ENCODE data around the gene GAPDH. TPM values are rescaled to one million over a fixed set of nuclear protein-coding genes. Genes with fewer than 3 reads are reported as not detected.
"Not testable (repeated sequence)": the region's sequence is repeated elsewhere in the genome, so short reads cannot be mapped to it uniquely, and the experiment has no call there.

The GAPDH gene
- total RNA-seq, 1 donor from 2014 or later = 3,072 TPM

DNA sequence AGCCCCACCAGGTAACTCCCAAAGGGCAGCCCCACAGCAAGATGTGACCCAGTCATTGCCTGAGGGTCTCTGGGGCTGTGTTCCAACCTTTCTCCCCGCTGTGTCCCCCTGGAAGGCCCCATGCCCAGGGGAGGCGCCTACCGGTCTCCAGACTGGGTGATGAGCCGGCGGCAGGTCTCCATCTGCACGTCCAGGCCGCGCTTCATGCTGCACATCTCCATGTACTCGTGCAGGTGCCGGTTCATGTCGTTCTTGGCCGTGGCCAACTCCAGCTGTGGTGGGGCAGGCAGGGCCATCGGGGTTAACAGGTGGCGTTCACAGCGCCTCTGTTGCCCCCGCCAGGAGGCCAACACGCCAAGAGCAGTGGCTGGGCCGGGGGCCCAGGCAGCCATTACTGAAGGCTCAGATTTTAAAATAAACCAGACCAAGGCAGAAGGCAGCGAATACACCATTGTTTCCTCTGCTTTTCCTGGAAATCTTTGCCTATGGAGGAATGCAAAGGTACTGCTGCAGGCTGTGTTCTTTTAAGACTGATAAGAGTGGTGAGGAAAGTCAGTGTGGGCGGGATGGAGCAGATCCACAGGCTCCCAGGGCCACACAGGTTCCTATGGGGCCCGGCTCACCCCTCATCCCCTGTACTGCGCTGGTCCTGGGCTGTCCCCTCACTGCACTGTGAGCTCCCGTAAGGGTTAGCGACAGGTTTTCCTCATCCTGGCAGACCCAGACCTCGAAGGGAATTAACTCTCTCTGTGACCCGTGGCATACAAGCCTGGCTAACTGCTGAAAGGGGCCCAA is 7.3 kb downstream of the GAPDH start:
- no peak for DNase-seq (ENCODE audit: low read depth in 2 of 2)

DNA sequence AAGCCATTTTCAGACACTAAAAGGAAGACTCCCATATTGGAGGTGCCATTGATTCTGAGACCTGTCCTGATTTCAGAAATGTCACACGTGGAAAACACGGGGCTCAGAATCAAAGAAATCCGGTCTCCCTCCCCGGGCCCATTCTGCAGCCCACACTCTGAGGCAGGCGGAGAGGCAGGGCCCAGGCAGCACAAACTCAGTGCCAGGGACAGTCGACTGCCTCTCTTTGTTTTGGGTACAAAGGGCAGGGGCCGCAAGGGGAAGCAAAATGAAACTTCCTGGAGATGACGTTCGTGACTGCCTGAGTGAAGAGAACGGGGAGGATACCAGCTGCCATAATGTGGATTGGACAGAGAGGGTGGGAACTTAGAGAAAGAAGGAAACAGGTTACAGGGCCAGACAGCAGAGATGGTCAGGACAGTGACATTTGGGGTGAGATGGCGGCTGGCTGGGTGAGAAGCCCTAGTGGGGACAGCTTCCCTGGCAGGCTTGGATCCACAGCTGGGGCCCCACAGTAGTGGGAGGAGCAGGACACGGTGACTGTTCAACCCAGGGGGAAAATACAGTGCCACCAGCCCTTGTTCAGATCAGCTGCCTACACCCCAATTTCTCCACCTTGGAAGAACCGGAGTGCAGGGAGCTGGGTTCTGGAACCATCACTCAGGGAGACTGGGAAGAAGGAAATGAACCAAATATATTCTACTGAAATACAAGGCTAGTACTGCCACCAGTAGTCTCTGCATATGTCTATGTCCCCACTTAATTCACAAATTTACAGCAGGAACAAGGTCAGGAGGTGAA is 8.1 kb downstream of the GAPDH start:
- peak; percentile 68 to 79 for DNase-seq (ENCODE audit: low read depth in 2 of 2)

DNA sequence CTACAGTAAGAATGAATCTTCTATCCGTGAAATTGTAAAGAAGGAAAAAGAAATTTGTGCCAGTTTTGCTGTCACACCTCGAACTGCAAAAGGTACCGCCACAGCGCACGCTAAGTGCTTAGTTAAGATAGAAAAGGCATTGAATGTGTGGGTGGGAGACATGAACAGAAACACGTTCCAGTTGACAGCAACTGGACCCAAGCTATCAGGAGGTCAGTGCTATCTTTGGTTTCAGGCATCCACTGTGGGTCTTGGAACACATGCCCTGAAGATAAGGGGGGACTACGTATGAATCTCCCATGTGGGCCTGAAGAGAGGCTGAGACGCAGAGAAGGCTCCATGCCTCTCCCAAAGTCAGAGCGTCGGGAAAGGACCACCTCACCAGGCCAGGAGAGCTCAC is 11.7 kb downstream of the GAPDH start:
- no peak for DNase-seq (ENCODE audit: low read depth in 2 of 2)

DNA sequence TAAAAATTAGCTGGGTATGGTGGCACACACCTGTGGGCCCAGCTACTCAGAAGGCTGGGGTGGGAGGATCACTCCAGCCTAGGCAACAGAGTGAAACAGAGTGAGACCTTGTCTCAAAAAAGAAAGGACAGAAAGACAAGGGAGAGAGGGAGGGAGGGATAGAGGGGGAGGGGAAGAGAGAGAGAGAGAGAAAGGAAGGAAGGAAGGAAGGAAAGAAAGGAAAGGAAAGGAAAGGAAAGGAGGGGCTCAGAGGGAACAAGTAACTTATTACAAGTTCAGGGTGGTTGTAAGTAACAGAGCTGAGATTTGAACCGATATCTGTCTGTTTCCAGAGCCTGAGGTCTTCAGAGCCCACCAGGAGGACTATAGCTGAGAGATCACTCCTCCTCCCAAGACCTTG is 13.2 kb downstream of the GAPDH start:
- no peak for DNase-seq (ENCODE audit: low read depth in 2 of 2)

DNA sequence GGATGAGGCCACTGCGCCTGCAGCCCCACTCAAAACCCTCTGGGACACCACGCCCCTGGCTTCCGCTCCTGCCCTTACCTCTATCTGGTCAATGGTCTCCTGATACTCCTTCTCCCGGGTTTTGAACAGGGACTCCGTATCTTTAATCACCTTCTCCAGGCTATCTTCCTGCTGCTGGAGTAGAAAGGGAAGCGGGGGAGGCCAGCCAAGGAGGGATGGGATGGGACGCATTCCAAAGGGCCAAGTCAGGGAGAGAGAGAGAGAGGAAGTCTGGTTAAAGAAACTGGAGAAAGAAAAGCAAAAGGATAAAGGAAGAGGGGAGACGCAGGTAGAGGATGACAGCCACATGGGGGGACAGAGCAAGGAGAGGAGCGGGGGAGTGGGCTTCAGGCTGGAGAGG is 13.7 kb downstream of the GAPDH start:
- DNase-seq (ENCODE audit: low read depth in 2 of 2) = peak in 1 of 2 donors; percentile 78

DNA sequence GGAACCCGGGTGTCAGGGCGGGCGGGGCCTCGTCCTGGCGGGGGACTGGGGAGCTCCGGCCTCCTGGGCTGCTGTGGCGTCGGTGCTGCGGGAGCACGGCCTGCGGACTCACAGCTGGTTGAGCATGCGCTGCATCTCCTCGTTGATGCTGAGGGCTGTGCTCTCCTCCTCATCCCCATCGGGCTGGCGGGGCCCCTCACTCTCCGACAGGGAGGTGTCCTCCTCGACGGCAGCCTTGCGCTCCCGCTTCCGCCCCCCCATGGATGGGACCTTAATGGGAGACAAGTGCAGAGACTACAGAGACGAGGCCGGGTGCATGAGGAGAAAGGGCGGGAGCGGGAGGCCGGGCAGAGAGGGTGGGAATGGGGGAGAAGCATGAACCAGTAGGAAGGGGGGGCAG is 14.2 kb downstream of the GAPDH start:
- no peak for DNase-seq (ENCODE audit: low read depth in 2 of 2)

DNA sequence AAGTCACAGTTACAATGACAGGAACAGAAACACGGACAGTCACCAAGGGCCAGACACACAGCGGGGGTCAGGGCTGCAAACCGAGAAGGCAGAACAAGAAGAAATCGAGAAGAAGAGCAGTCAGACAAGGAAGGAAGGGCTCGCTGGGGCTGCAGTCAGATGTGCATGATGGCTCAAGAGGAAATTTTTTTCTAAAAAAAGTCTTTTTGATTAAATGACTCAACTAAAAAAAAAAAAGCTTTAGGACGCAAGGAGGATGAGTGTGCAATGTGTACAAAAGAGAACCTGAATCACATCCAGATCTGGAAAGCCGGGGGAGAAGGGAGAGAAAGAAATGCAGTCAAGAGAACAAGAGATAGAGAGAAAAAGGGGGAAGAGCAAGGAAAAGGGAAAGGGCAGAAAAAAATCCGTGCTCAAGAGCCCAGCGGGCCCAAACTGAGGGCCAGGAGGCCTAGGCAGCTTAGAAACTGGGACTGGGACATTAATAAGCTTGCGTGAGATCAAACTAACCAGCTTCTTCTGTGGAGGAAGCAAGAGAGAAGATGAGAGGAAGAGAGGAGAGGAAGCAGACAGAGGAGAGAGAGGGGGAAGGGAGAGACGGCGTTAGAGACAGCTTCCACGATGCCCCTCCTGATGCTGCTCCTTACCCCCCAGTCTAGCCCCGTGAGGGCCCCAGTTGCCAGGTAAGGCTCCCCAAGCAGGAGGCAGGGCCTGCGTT is 14.8 kb downstream of the GAPDH start:
- peak in 1 of 2 donors; percentile 87 for DNase-seq (ENCODE audit: low read depth in 2 of 2)

DNA sequence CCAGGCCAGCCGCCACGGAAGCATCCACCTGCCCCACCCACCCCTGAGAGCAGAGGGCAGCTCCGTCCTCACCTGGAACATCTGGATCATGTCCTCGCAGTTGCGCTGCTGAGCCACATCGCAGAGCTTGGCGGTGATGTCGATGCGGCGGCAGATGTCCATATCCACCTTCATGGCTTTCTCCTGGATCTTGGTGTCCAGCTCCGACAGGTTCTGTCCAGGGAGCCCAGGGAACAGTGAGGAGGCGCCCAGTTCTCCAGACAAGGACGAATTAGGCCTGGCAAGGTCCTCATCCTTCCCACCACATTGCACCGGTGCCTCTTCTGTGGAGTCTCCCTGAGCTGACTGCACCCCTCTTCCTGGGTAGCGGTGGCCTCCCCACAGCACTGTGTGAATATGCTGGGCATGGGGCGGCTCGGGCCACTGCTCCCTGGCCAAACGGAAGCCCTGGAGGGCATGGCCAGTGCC is 15.4 kb downstream of the GAPDH start:
- DNase-seq (ENCODE audit: low read depth in 2 of 2) = no peak

DNA sequence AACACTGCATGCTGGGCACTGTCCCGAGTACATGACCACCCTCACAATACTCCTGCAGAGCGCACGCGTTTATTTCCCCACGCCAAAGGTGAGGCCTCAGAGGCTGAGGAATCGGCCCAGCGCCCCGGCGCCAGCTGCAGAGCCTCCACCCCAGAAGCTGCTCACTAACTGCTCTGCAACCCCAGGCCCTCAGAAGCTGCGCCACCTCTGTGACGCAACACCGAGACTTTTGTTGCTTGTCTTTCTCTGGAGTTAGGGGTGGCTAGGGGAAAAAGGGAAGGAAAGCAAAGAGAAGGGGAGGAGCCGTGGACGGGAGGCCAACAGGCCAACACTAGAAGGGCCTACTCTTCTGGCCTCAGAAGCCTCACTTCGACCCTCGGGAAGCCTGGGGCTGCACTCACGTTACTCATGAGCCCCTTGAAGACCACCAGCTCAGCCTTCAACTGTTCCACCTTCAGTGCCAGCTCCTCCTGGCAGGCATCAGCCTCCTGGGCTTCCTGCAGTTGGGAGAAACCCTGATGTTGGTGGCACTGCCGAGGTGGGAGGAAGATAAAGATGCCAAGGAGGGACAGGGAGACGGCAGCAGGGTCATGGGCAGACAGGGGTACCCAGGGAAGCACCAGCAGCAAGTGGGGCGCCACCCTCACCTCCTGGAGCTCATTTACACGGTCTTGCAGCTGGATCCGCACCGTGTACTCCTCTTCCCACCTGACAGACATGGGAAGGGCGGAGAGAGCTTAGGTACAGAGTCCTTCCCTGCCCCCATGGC is 16.2 kb downstream of the GAPDH start:
- no peak for DNase-seq (ENCODE audit: low read depth in 2 of 2)

DNA sequence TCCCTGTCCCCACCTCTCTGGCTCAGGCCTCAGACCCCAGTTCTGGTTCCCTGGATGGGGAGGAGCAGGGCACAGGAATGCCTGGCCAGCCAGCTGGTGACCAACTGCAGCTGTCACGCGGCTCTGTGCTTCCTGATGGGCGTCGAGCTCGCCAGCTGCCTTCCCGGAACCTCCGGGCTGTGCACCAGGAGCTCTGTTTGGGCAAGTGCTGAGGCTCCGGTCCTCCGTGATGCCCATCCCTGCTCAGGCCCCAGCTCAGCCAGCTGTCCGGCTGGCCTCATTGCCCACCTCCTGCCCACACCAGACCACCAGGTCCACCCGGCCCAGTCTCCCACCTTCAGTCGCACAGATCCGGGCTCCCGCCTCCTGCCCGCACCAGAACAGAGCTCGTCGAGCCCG is 16.7 kb downstream of the GAPDH start:
- peak; percentile 65 to 66 for DNase-seq (ENCODE audit: low read depth in 2 of 2)

DNA sequence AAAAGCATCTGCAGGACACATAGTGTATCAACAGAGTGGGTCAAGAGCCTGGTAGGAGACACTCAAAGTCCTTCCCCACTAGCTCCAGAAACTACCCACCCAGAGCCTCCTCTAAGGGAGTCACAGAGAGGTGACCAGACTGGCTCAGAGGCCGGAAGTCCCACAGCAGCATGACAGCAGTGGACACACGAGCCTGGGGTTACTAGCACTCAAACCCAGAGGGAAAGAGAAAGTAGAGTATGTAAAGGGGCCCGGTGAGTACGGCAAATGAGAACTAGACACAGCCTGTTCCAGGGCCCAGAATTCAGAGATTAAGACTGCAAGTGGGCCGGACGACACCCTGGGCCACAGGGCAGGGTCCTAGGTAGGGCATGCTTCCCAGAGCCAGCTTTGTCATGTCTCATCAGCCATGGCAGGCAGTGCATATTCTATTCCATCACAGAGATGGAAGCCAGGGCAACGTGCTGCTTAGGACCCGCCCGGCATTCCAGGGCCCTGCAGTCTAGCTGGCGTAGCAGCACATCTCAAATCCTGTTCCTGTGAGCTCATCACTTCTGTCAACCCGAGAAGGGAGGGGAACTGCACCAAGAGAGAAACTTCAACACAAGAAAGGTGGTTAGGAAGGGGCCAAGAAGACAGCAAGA is 17.3 kb downstream of the GAPDH start:
- peak; percentile 46 to 74 for DNase-seq (ENCODE audit: low read depth in 2 of 2)

DNA sequence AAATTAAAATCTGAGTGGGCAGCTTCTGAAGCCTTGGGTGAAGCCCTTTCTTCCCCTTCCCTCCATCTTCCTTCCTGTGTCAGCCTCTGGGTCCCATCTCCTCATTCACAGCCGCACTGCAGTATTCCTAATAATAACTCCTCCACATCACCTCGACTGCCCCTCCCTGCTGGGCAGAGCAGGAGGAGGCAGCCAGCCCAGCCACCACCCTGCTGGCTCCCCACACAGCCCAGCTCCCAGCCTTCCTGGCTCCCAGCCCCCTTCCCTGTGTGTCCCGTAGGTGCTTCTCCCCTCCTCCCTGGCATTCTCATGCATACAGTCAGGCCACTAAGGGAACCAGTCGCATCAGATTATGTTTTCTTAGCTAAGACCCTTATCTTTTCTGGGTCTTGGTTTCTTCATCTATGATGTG is 17.8 kb downstream of the GAPDH start:
- DNase-seq (ENCODE audit: low read depth in 2 of 2) = no peak

DNA sequence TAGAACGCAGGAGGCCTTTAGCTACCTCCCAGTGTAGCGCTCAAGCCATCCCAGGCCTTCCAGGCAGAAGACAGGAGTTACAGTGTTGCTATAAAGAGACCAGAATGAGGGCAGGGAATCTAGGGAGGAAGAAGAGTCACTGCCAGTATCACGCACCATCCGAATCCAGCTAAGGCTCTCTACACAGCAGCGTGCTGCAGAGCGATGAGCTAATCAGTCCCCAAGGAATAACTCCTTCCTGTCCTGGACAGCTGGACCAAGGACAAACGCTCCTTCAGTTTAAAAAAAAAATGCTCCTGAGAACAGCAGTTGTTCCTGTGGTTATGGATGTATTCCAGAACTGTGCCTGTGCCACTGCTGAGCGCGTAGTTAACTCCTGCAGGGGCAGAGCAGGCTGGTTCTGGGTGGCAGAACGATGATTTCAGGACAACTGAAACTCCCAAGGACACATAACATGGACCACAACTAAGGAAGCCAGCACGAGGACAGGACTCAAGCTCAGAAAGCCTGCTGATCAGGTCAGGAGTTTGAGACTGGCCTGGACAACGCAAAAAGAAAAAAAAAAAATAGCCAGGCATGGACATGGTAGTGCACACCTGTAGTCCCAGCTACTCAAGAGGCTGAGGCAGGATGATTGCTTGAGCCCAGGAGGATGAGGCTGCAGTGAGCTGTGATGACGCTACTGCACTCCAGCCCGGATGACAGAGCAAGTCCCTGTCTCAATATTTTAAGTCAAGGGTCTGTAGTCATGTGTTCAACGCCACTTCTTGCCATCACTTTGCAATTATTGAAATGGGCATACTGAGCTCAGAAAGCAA is 18.9 kb downstream of the GAPDH start:
- peak in 1 of 2 donors; percentile 84 for DNase-seq (ENCODE audit: low read depth in 2 of 2)

DNA sequence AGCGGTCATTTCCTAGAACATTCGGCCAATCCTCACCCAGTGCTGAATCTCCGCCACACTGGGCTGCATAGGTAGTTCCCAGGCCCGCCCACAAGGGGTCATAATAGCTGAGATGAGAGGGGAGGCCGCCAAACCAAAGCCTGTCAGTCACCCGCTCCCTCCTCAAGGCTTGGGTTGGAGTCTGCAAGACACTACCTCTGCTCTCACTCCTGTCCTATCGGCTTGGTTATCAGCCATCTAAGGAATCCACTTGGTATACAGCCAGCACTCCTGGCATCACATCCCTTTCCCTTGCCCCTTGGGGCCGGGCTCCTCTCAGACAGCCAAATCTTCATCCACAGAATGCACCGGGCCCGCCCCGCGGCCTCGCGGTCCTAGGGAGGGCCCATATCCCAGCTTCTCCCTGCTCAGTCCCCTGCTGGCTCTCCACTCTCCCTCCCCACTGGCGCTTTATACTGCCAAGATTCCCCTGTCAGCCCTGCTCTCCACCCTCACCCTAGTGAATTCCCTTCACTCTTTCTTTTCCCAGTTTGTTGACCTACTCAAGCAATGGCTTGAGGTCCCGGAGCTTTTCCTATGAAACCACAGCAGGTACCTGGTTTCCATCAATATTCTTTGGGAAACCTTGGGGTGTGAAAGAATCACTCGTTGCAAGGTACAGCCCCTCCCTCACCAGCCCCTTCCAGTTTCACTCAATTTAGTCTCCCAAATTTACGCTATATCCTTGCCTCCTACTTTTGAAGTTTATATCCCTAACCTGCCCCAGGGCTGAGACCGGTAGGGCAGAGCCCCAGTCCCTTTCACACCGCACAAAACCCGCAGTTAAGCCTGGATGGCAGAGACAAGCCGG is 20.1 kb downstream of the GAPDH start:
- peak; percentile 77 to 89 for DNase-seq (ENCODE audit: low read depth in 2 of 2)

DNA sequence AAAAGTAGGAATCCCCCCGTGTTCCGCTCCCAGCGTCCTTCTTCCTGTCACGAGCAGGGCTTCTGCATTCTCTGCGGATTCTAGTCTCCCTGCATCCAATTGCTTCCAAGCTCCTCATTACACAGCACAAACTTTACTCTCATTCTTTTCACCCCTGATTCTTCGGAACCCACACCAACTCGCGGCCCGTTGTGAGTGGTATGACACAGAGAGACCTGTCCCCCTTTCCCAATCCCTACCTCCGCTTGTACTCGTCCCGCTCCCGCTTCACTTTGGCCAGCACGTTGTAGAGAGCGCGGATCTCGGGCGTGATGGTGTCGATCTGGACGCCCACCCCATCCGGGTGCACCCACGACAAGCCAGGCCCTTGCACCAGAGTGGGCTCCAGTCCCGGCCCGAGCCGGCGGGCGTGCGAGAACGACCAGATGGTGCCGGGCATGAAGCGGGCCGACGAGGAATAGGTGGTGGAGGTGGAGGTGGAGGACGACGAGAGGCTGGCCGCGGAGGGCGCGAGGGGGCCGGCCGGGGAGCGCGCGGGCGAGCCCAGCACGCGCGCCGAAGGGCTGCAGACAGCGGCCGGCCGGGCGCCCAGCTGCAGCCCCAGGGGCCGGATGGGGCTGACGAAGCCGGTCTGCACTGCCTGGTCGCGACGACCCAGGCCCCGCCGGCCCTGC is 20.8 kb downstream of the GAPDH start:
- DNase-seq (ENCODE audit: low read depth in 2 of 2) = peak; percentile 46 to 61

DNA sequence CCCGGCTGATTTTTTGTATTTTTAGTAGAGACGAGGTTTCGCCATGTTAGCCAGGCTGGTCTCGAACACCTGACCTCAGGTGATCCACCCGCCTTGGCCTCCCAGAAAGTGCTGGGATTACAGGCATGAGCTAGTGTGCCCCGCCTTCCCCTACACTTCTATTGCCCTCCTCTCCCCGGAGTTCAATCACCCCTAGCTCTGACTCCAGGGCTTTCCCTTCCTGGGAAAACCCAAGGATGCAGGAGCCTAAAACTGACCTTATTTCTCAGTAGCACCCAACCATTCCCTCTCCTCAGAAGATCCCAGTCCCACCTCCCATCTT is 22.1 kb downstream of the GAPDH start:
- DNase-seq (ENCODE audit: low read depth in 2 of 2) = not testable (repeated sequence)

DNA sequence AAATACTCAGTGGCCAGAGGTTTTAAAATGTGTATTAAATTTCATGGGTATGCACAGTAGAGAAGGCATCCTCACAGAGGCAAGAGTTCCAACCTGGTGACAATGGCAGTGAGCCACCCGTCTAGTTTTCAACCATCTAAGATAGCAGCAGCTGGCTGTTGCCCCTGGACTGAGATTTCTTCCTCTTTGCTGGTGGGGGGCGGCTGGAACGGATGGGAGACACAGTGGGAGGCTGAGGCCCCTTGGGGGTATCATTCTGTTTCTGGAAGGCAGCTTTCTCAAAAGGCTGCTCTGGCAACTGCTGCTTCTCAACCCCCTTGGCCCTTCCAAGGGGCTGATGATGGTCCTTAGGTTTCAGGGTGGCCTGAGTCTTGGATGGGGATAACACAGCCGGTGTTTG is 22.5 kb downstream of the GAPDH start:
- no peak for DNase-seq (ENCODE audit: low read depth in 2 of 2)

DNA sequence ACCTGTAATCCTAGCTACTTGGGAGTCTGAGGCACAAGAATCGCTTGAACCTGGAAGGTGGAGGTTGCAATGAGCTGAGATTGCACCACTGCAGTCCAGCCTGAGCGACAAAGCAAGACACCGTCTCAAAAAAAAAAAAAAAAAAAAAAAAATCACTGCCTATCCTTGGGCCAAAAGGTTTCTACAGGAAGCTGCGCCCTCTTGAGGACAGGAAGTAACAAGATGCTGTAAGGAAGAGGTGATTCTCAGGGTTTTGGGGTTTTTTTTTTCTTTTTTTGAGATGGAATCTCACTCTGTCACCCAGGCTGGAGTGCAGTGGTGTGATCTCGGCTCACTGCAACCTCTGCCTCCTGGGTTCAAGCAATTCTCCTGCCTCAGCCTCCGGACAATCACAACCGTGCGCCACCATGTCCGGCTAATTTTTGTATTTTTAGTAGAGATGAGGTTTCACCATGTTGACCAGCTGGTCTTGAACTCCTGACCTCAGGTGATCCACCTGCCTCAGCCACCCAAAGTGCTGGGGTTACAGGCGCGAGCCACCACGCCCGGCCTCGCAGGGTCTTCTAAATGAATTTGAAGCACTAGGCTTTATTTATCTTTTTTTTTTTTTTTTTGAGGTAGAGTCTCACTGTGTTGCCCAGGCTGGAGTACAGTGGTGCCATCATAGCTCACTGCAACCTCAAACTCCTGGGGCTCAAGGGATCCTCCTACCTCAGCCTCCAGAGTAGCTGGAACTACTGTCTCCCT is 23.9 kb downstream of the GAPDH start:
- DNase-seq (ENCODE audit: low read depth in 2 of 2) = peak in 1 of 2 donors; percentile 76
